Midbrain (tissue), 1 donor: ENCODE data around the gene PLEKHG5.

Experiments used
- DNase-seq: peaks from one replicate; lab custom pipeline; 2025; lab: John Stamatoyannopoulos, UW

The PLEKHG5 gene

GRCh38 chr1:6491480-6491962 is at the start of gene PLEKHG5:
TSS of gene PLEKHG5 (minus strand) at chr1:6491667. CDS start at chr1:6477571, 14,096 bp downstream.
- DNase-seq, result no peak

- DNase-seq, result no peak
These were observed 47.5 kb upstream of the PLEKHG5 start for GRCh38 chr1:6538956-6539355.

- DNase-seq, result no peak
These were observed 44.8 kb upstream of the PLEKHG5 start for GRCh38 chr1:6536291-6536690.

- no peak for DNase-seq
These were observed 43.7 kb upstream of the PLEKHG5 start for GRCh38 chr1:6535214-6535613.

- no peak for DNase-seq
These were observed 42.9 kb upstream of the PLEKHG5 start for GRCh38 chr1:6534248-6534822.

GRCh38 chr1:6531996-6532395 is 40.5 kb upstream of the PLEKHG5 start:
- DNase-seq, result no peak

- DNase-seq, result no peak
These were observed 39.2 kb upstream of the PLEKHG5 start for GRCh38 chr1:6530504-6531160.

GRCh38 chr1:6528492-6528891 is 37.0 kb upstream of the PLEKHG5 start:
- DNase-seq, result no peak

- no peak for DNase-seq
These were observed 34.8 kb upstream of the PLEKHG5 start for GRCh38 chr1:6526316-6526715.

- DNase-seq, result peak; percentile 24
These were observed 32.1 kb upstream of the PLEKHG5 start for GRCh38 chr1:6523566-6523965.

GRCh38 chr1:6521536-6521935 is 30.1 kb upstream of the PLEKHG5 start:
- no peak for DNase-seq

- peak; percentile 65 for DNase-seq
These were observed 28.6 kb upstream of the PLEKHG5 start for GRCh38 chr1:6519935-6520671.

- DNase-seq, result no peak
These were observed 28.0 kb upstream of the PLEKHG5 start for GRCh38 chr1:6519491-6519934.

- no peak for DNase-seq
These were observed 26.0 kb upstream of the PLEKHG5 start for GRCh38 chr1:6517435-6517851.

- DNase-seq, result no peak
These were observed 24.3 kb upstream of the PLEKHG5 start for GRCh38 chr1:6515771-6516170.

- no peak for DNase-seq
These were observed 21.9 kb upstream of the PLEKHG5 start for GRCh38 chr1:6513320-6513801.

GRCh38 chr1:6512908-6513280 is 21.4 kb upstream of the PLEKHG5 start:
- DNase-seq, result no peak

- no peak for DNase-seq
These were observed 20.9 kb upstream of the PLEKHG5 start for GRCh38 chr1:6512245-6512907.

- no peak for DNase-seq
These were observed 20.2 kb upstream of the PLEKHG5 start for GRCh38 chr1:6511561-6512244.

- DNase-seq, result no peak
These were observed 19.6 kb upstream of the PLEKHG5 start for GRCh38 chr1:6511056-6511455.

- no peak for DNase-seq
These were observed 19.0 kb upstream of the PLEKHG5 start for GRCh38 chr1:6510493-6510892.

- DNase-seq, result peak; percentile 5
These were observed 18.4 kb upstream of the PLEKHG5 start for GRCh38 chr1:6509919-6510291.
